ENCODE data around the gene SCAMP3.
"Not testable (repeated sequence)": the region's sequence is repeated elsewhere in the genome, so short reads cannot be mapped to it uniquely, and the experiment has no call there.

Gene SCAMP3

DNA sequence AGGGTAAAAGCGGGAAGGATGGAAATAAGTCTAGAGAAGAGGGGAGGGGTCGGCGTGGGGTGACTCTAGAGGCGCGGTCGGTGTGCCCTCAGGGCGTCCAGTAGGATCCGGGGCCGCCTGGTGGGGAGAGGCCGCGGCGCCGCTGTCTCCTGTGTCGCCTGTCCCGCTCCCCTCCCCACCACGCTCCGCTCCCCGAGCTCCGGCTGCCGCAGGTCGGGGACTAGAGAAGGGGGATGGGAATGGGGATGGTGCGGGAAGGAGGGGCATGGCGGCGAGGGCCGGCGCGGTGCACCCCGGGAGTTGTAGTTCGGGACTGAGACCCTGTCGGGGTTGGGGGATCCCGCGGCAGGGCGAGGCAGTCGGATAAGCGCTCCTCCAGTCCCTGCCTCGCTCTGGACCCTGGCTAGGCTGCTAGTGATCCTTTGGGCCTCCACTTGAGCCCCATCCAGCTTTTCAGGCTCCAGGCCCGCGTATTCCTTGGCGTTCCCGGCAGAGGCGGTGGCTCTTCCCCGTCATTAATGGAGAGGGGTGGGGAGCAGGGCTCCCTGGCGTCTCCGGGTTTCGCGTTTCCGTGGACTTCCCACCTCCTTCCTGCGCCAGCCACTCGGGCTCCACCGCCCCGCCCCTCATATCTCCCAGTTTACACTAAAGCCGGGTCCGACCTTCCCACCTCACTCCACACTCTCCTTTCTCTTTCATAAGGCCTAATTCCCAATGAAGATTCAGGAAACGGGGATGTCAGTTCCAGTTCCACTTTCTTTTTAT is 6.7 kb downstream of the SCAMP3 start, which contains the start of gene ENTREP3:
TSS of gene ENTREP3 (minus strand) at position 241 of the 765 bp plus-strand sequence. CDS start 606 bp downstream, outside the sequence.
- DNase-seq (ENCODE audit: low read depth in 3 of 3): peak; percentile 55 to 81 (median 72)

DNA sequence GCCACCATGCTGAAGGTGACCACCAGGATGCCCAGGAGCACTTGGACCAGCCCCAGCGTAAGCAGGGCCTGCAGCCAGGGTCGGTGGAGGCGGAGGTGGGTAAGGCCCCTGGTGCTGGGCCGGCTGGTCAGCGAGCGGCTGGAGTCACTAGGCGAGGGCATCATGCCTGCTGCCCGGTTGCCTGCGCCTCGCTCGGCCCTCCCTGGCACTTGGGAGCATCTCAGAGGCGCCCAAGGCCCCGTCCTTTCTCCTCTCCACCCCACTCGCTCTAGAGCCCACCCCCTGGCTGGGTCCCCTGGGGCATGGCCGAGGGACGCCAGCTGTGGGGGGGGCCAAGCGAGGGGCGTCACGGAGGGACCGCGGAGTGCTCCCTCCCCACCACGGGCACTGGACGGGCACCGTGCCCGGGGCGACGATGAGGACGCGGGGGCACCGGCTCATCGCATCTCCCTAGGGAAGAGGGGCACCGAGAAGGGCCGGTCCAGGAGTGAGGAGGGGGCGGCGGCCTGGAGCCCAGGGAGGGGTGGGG is 7.4 kb downstream of the SCAMP3 start:
- DNase-seq (ENCODE audit: low read depth in 3 of 3): no peak

DNA sequence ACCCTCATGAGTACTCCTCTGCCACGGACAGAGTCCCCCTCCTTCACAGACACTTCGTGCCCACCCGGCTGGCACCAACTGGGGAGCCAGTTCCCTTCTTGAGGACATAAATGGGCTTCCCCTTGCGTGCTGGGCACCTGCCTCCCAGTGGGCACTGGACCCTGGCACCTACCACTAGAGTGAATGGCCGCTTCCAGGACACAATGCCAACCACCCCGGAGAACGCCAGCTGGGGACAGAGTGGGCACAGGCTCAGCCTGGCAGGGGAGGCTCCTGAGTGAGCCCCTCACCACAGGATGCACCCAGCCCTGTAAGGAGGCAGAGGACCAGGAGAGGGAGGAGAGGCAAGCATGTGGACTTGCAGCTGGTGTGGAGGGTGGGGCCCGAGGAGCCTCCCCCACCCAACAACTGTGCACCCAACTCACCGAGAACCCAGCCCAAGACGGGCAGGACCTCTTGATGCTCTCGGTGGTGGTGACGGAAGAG is 7.9 kb downstream of the SCAMP3 start:
- no peak for DNase-seq (ENCODE audit: low read depth in 3 of 3)

DNA sequence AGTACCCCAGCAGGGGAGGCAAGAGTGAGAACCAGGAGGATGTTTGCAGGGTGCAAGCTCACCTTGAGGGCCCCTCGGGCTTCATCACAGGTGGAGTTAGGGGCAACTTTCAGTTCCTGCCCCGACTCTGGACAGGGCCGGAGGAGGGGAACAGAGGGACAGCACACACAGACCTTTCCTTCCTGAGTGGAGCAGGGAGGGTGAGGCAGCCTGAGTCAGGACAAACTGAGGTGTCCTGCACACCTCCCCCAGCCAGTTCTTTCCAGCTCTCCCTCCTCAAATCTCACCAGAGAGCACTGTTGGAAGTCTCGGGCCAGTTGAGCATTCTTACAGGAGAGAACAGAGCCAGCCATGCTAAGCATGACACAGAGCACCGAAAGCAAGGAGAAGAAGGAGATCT is 8.4 kb downstream of the SCAMP3 start:
- no peak for DNase-seq (ENCODE audit: low read depth in 3 of 3)

DNA sequence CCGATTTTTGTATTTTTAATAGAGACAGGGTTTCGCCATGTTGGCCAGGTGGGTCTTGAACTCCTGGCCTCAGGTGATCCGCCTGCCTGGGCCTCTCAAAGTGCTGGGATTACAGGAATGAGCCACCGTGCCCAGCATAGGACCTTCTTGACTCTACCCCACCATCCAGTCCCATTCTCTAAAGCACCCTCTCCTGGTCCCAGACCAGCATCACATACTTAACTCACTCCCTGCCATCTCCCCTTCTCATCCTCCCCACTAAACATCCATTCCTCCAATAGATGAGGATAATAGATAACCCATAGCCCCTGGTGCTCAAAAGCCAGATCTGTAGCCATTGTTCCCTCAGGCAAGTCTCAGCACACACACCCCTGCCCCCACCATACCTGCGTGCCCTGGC is 9.0 kb downstream of the SCAMP3 start:
- no peak for DNase-seq (ENCODE audit: low read depth in 3 of 3)

DNA sequence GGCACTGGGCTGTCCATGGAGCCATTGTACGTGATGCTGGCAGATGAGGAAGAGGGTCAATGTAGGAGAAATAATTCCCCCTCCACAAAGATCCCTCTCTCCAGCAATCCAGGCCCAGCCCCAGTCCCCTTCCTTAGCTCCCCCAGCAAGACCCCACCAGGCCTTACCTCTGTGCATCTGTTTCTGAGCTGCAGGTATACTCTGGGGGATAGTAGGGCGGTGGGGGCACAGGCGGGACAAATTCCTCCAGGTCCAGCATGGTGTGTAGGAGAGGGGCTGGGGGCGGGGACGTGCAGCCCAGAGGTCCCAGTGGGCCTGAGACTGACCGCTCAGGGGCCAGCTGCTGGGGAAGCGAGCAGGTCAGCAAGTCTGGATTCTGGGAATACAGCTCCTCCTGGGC is 10.6 kb downstream of the SCAMP3 start:
- DNase-seq (ENCODE audit: low read depth in 3 of 3): no peak

DNA sequence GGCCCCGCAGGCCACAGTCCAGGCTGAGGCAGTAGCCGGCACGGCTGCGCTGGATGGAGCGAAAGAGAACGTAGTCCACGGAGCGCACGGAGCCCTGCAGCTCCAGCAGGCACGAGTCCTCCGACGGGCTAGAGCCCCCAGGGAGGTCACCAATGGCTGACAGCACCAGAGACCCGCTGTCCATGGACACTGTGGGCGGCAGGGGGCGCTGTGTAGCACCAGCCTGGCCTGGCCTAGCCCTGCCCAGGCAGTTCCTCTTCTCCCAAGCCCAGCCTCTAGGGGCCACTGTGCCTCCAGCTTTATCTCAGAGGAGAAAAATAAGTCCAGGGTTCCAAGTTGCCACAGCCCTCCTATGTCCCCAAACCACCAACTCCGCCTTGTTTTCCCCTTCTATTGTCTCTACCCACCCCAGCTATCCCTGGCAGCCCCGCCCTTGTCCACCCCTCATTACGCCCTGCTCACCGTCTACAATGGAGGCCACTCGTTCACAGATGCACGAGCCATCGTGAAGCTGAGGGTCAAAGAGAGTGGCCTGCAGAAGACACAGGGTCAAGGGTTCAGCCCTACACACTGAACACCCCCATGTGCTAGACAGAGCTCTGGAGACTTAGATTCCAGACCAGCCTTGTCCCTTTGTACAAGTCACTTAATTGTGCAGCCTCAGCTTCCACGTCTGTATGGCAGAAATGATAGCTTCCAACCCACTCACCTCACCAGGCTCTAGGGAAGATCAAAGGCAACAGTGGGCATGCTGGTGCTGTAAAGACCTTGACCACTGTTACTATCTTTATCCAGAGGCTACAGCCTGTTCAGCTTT is 11.3 kb downstream of the SCAMP3 start:
- DNase-seq (ENCODE audit: low read depth in 3 of 3): peak; percentile 94 to 96 (median 95)

DNA sequence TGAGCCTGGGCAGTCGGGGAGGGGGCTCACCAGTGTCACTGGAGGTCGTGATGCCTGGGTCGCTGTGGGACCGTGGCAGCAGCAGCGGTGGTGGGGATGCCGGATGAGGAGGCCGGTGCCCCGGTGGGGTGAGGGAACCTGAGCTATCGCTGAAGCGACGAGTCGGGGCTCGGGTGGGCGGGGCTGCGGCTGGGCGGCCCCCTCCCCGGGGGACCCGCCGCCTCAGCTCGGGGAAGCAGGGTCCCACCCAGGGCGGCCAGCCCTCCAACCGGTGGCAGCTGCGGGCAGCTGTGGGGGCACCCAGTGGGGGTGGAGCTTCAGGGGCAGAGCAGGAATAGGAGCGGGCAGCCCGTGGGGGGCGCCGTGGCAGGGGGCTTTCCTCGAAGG is 11.9 kb downstream of the SCAMP3 start:
- DNase-seq (ENCODE audit: low read depth in 3 of 3): no peak

DNA sequence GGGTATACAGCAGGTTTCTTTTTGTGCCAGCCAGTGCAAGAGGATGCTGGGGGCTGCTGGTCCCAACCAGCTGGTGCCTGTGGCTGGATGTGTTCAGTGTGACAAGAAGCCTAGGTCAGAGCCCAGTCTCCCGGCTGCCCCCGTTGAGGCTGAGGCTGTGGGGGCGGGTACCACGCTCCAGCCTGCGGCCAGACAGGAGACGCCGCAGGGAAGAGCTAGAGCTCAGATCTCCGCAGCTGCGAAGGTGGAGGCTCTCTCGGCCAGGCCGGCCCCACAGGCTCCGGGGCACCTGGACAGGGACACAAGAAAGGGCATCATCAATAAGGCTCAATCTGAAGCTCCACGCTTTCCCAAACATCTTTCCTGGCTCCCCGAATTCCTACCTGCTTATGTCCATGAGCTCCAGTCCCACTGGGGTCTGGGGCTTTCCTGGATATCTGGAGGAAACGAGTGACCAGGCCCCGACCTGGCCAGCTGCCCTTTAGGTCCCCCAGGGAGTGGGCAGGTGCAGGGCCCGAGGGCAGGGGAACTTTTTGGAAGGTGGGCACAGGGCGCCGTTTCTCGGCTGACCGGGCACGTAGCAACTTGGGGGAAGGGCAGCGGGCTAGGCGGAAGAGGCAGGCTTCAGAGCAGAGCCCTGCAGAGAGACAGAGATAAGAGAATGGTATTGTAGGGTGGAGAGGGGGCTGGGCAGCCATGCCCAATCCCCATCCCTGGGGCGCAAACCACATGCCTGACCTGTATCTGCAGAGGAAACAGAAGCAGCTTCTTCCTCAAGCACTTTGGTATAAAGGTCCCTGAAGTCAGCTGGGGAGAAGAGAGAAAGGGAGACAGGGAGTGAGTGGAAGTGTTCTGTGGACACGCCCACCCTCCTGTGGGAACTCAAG is 14.2 kb downstream of the SCAMP3 start:
- DNase-seq (ENCODE audit: low read depth in 3 of 3): no peak

DNA sequence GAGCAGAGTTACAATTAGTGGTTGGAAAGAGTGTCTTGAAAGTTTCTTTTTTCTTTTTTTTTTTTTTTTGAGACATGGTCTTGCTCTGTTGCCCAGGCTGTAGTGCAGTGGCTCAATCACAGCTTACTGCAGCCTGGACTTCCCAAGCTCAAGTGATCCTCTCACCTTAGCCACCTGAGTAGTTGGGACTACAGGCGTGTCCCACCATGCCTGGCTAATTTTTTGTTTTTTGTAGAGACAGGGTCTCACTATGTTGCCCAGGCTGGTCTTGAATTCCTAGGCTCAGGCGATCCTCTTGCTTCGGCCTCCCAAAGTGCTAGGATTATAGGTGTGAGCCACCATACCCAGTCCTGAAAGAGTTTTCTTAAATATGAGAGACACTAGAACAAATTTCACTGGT is 15.4 kb downstream of the SCAMP3 start:
- DNase-seq (ENCODE audit: low read depth in 3 of 3): not testable (repeated sequence)

DNA sequence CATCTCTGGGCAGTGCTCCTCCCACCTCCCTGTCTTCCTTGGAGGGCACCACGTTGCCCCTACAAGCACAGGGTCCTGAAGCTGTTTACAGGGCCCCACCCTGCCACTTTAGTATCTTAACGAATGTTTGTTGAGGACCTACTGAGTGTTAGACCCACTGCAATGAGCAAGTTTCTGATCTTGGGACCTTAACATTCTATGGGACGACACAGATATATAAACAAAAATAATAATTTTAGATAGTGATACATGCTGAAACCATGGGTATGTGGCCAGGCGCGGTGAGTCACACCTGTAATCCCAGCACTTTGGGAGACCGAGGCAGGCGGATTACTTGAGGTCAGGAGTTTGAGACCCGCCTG is 17.0 kb downstream of the SCAMP3 start:
- no peak for DNase-seq (ENCODE audit: low read depth in 3 of 3)

DNA sequence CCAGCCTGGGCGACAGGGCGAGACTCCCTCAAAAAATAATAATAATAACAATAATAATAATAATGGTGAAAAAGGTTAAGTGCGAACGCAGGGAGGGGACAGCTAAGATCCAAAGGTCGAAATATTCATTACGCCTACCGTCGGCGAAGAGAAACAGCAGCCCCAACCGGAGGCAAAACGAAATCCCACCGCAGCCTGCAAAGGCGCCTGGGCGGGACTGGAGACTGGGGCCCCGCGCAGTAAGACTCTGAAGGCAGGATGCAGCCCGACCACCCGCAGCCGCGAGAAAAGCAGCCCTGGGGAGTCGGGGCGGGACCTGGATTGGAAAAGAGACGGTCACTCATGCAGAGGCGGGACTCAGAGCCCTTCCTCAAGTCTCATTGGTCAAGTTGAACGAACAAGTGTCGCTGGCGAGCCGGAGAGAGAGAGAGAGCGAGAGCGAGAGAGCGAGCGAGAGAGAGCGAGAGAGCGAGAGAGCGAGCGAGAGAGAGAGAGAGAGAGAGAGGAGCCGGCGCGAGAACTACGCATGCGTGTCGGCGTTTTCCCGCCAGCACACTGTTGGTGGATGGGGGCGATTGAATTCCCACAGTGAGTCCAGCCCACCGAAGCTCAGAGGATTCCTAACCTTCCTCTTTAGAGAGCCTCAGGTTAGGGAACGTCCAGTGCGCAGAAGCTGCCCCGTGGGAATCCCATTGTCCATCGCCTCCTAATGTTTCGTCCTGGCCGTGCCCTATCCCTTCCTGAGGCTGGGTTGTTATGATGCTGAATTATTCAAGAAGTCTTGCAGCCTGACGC is 17.6 kb downstream of the SCAMP3 start:
- peak; percentile 80 to 95 (median 84) for DNase-seq (ENCODE audit: low read depth in 3 of 3)

DNA sequence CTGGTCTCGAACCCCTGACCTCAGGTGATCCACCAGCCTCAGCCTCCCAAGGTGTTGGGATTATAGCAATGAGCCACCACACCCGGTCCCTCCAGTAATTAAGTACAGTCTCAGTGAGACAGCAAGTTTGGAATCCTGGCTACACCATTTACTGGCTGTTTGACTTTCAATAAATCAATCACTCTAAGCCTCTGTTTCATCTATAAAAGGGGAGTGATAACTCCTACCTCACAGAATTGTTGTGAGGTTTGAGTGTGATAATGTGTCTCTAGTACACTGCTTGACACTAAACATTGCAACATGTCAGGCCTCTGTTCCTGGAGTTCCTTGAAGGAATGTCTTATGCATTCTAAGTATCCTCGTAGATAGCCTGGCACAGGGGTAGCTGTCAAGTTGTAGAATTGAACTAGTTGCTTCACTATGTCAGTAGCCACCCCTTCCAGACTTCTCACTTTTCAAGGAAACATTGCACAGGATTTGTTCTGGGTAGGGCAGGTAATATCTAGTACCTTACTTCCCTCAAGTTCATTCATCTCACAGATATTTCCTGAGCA is 19.3 kb downstream of the SCAMP3 start:
- no peak for DNase-seq (ENCODE audit: low read depth in 3 of 3)

DNA sequence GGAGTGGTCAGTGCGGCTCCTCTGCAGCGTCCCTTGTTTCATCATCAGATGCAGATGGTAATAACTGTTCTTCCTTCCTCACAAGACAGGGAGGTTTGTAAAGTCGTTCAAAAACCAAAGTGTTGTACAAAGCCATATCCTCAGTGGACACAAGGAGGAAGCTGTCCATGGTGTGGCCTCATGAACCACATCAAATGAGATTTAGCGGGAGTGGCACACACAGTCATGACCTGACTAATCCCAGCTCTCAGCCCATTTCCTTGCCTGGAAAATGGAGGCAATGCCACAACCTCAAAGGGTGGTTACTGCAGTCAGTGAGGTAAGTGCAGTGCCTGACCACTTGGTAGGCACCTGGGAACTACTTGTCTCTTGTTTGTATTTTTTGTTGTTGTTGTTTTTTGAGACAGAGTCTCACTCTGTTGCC is 20.3 kb downstream of the SCAMP3 start:
- DNase-seq (ENCODE audit: low read depth in 3 of 3): no peak

DNA sequence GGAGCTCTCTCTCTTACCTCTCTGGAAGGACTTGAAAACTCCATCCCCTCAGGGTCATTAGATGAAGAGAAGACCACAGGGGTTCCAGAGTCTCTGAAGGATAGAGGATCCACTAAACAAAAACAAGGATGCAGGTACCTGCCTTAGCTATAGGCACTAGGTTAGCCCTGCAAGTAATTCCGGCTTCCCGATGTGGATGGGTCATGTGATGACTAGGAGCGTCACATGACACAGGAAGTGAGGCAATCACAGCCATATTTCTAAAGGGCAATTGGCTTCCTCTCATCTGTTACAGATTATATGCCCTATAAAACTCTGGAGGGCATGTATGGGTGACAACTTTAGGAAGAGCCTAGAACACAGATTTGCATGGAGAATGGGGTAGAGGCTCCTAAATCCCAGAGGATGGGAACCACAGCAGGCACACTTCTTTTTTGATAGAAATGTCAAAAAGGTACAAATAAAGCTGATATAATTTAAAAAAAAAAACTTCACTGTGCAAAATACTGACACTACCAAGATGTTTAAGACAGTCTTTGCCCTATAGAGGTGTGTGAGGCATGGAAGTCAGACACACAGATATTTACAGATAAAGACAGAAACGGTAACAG is 21.0 kb downstream of the SCAMP3 start:
- DNase-seq (ENCODE audit: low read depth in 3 of 3): peak in 2 of 3 experiments; percentile 35 to 60

DNA sequence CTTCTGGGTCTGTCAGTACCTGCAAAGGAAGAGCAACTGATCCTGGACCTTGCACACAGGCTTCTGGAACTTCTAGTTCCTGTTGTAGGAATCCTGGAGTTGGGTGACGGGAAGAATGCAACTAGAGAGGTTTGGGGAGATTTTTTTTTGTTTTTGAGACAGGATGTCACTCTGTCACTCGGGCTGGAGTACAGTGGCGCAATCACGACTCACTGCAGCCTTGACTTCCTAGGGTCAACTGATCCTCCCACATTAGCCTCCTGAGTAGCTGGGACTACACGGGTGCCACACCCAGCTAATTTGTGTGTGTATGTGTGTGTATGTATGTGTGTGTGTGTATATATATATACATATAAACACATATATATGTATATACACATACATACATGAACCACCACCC is 25.7 kb downstream of the SCAMP3 start:
- DNase-seq (ENCODE audit: low read depth in 3 of 3): no peak

DNA sequence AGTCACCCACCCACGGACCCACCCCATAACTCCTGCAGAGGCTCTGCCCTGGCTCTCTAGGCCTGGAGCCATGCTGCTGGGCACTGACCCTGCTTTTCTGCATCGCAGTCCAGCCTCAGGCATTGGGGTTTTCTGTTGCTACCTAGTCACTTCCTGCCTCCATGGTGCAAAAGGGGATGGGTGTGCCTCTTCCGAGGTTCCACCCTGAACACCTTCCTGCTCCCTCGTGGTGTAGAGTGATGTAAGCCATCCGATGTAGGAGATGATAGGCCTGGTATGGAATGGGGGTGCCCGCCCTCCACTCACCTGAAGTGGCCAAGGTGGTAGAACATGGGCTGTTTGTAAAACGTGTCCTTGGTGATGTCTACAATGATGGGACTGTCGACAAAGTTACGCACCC is 26.8 kb downstream of the SCAMP3 start:
- DNase-seq (ENCODE audit: low read depth in 3 of 3): not testable (repeated sequence)

DNA sequence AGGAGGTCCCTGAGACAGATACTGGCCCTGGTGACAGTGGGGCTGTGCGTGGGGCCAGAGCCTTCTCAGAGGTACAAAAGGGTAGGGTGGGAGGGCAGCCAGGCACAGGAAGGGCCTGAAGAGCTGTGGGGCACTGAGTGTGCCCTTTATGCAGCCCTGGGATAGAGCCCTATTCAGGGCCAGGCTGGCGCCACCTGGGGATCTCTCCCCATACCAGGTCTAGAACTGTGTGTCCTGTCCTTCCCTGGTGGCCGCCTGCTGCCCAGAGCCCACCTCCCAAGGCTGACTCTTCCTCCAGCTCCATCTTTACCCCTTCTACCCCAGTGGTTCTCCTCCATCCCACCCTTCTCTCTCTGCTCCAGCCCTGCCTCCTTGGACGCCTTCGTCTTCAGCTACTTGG is 28.7 kb downstream of the SCAMP3 start:
- not testable (repeated sequence) for DNase-seq (ENCODE audit: low read depth in 3 of 3)

DNA sequence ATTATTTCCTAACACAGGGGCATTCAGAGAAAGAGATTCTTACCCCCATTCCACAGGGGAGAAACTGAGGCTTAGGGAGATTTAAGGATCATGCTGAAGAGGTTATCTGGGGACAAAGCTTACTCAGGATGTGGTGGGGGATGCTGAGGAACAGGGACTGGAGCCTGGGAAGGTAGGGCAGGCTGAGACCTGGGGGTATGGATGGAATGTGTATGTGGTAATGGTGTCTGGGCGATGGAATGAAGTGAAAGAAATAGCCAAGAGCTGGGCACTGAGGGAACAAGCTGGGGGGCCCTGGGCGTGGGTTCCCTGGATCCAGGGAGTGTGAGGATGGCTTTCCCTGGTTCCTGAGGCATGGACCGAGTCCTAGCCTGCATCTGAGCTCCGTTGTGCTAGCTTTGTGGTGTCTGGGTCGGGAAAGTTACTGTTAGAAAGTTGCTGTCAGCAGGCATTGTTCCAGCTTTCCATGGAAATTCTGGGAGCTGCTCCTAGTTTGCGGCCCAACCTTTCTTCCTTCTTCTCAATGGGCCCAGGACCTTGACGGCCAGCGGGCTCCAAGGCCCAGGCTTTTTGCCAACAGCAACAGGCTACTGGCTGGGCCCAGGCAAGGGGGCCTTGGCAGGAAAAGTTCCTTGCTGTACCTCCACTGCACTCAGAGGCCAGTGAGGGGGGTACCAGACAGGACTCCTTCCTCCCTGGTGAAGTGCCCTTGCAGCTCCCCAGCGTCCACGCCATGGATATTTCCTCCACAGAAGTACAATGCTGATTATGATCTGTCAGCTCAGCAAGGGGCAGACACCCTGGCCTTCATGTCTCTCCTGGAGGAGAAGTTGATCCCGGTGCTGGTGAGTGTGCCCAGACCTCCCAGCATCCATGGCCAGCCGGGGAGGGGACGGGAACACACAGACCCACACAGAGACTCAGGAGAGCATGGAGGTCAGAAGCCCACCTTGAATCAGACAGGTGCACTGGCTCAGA is 29.9 kb downstream of the SCAMP3 start:
- DNase-seq (ENCODE audit: low read depth in 3 of 3): not testable (repeated sequence)

All from stimulated activated CD4-positive, alpha-beta T cell treated with anti-CD3 and anti-CD28 coated beads, TNF-alpha, amount 100 ng/mL, for 24 hours (primary cell).